Hepatocyte (in vitro differentiated cells): ENCODE data around the gene VRK1.

Experiments
- CTCF ChIP-seq: fragments of 200-600 bp; sonication (generic); IDR thresholded peaks from 2 replicates; pipeline ENCODE4 v1.5.1; 2016; ENCODE audit warnings: antibody characterized with exemption, mild to moderate bottlenecking; ENCODE audit not compliant: poor library complexity
- EZH2 ChIP-seq: fragments of 200-600 bp; sonication (generic); IDR thresholded peaks from 2 replicates; pipeline ENCODE4 v1.6.1; 2016; ENCODE audit warnings: antibody characterized with exemption, mild to moderate bottlenecking, borderline replicate concordance

GRCh38 chr14:96802963-96803362 lies 5.8 kb downstream of the VRK1 start:
- TF ChIP-seq CTCF, result no peak
- no peak for TF ChIP-seq EZH2
